ENCODE results near the gene MAGEF1.

MAGEF1 gene

DNA sequence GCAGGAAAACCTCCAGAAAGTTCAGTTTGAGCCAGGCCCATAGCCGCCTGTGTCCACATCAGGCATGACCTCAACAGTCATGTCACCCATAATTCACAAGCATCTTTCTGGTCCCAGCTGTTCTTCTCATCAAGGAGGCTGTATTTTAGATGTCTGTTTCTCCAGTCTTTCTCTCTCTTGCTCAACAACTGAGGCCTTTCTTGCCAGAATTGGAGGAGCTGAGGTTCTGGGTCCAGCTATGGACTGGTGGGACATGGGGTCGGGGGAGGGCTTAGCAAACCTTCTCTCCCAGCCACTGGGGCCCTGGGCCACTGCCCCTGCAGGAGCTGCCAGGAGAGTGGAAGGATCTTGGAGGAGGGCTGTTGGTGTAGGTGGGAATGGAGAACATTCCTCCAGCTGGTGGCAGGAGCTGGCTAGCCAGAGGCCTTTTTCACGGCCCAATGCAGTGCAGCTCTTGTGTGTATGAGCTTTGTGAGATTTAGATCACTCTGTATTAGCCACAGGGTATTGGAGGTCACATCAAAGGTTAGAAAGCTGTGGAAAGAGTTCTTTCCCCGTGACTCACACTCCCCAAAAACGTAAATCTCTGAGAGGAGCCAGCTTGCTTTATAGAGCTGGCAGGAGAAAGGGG lies 23.5 kb downstream of the MAGEF1 start:
- DNase-seq = no peak

DNA sequence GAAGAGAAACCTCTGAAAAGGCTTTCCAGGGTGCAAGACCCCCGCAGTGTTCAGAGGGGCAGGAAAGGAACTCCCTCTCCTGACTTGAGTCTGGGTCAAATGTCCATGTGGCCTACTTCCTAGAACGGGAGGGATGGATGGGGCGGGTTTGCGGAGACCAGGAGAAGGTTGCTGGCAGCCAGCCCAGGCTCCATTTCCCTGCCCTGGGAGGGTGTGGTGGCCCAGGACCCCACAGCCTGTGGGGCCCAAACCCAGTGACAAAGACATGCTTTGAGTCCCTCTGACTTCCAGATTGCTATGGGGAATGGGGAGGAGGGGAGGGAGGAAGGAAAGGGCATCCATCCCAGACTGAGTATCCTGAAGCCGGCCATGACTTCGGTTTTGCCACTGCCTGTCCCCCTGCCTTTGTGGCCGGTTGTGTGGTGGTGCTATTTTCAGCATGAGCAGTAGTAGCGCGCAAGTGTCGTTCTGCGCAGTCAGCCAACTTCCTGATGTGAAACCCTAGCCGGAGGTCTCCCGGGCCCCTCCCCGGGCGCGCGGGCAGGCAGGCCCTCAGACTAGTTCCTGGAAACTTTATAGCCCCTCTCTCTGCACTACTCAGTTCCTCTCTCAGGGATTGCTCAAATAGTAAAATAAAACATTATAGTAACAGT lies 24.4 kb downstream of the MAGEF1 start:
- no peak for DNase-seq

DNA sequence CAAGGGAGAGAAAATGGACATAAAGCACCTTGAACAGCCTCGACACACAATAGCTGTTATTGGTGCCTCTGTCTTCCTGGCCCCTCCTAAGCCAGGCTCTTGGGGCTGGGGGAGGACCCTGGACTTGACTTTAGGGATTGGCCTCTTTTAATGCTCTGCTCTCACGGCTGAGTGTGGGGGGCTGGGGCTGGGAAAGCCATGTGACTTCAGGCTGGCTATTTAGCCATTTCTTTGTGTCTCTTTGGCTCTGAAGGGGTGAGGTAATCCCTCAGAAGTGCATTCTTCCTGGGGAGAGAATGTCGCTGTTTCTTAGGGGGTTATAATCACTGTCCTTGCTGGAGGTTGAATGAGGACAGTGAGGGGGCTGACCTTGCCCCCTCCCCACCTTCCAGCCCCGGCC lies 26.2 kb downstream of the MAGEF1 start:
- DNase-seq = no peak

DNA sequence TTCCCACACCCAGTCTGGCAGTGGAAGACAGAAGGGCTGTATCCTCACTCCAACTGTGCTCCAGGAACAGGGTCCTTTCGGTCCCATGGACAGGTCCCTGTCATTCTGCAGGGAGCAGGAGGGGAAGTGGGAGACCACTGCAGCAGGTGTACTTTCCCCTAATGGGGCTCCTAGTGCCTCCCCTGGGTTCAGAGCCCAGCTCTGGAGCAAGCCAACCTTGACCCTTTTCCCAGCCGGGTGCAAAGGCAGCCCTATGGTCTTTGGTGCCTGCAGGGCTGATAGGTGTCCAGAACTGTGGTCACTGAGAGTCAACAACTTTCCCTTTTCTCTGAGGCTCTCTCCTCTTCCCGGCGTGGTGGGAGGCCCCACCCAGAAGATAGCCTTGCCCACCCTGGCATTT lies 26.8 kb downstream of the MAGEF1 start:
- no peak for DNase-seq

DNA sequence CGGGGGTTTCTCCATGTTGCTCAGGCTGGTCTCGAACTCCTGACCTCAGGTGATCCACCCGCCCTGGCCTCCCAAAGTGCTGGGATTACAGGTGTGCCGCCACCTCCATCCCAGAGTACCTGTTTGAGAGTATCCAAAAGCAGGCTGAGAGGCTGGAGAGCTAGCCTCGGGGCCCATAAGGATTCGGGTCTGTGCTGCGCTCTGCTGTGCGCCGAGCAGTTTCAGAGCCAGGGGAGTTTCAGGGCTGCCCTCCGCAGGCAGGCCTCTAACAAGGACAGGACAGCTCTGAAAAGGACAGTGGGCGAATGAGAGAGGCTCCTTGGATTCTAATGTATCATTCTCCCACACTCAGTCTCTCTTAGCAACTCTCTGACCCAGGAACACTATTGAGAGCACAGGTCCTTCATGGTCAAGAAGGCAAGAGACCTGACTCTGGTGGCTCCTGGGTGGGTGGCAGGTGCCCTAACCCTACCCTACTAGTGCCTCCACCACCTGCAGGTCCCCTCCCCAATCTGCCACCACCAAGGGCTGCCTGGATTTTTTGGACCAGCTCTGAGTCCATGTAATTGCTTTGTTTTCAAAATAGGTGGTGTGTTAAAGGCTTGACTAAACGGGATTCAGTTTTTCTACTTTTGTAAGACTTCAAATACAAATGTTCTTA lies 27.8 kb downstream of the MAGEF1 start:
- no peak for DNase-seq

DNA sequence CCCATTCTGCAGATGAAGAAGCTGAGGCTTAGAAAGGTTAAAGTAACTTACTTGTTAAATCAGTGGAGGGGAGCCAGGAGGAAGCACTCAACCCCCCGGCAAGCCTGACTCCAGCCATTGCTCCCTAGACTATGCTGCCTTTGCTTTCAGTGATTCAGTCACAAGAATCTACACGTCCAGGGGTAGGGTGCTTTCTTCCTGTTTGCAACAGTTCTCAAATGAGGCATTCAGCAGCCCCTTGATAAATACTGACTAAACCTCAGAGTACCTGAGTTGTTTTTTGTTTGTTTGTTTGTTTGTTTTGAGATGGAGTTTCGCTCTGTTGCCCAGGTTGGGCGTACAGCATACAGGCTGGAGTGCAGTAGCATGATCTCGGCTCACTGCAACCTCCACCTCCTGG lies 28.6 kb downstream of the MAGEF1 start:
- DNase-seq = no peak

DNA sequence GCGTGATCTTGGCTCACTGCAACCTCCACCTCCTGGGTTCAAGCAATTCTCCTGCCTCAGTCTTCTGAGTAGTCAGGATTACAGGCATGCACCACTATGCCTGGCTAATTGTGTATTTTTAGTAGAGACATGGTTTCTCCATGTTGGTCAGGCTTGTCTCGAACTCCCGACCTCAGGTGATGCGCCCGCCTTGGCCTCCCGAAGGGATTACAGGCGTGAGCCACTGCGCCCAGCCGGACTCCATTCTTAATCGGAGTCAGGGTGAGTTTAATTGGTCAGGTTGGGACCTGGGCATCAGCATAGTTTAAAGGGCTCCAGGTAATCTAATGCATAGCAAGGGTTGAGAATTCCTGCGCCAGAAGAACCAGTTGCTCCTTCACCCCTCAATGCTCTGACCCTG lies 29.2 kb downstream of the MAGEF1 start:
- no peak for DNase-seq

DNA sequence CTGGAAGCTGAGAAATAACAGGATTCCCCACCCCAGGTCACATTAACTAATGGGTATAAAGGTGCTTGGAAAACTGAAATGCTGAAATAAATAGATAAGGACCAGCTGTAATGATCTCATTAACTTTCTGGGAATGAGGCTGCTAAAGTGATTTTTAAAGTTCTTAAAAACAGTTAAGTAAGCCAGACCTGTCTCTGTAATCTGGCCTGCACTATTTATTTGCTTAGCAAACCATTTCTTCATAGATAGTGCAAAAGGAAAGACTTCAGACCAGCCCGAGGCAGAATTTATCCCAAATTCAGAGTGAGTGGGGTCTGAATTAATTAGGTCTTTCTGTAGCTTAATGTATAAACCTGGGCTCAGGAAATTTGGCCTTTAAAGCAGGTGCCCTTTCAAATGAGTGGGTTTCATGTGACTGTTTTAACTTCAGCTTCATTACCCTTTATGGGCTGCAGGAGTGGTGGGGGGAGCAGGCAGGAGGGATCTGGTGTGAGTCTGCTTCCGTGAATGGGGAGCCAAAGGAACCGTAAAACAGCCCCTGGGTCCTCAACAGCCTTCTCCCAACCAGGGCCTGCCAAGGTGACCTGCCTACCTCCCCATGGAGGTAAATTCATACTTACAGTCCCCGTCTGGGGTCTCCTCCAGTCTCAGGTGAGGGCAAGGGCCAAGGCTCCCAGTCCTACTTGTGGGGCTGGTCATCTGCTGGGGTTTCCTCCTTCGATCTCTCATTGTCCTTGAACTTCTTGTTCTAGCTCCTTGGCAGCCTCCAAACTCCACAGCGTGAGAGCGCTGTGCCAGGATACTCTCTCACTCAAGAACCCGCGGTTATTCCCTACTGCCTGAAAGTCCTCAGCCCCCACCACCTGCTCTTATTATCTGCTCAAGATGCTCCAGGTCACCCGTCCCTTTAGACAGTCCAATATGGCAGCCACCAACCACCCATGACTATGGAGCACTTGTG lies 31.2 kb downstream of the MAGEF1 start:
- no peak for DNase-seq

DNA sequence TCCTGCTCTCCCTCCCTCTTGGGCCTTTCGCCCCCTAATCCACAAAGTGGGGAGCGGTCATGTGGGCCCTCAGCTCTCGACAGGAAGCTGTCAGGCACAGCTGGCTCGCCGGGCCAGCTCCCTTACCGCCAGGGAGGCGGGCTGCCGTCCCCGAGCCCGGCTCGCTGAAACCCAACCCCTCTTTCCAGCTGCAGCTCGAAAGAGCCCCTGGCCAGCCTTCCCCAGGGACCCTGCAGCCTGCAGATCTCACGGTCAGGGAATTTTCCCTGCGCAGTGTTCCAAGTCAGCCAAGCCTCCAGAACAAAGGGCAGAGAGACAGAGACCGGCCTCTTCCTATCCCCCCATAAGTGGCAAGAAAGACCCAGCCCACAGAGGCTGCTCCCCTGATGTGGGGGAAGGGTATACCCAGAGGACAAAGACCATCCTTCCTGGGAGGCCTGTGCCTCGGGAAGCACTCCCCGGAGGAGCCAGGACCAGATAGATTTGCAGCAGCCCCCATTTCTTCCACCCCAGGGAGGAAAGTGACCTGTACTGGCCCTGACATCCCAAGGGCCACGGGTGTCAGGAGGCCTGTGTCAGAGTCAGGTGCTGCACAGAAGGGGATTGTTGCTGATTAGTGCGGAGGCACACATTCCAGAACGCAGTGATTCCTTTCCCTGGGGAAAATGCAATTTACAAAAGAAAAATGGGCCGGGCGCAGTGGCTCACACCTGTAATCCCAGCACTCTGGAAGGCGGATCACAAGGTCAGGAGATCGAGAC lies 32.6 kb downstream of the MAGEF1 start:
- DNase-seq = no peak

DNA sequence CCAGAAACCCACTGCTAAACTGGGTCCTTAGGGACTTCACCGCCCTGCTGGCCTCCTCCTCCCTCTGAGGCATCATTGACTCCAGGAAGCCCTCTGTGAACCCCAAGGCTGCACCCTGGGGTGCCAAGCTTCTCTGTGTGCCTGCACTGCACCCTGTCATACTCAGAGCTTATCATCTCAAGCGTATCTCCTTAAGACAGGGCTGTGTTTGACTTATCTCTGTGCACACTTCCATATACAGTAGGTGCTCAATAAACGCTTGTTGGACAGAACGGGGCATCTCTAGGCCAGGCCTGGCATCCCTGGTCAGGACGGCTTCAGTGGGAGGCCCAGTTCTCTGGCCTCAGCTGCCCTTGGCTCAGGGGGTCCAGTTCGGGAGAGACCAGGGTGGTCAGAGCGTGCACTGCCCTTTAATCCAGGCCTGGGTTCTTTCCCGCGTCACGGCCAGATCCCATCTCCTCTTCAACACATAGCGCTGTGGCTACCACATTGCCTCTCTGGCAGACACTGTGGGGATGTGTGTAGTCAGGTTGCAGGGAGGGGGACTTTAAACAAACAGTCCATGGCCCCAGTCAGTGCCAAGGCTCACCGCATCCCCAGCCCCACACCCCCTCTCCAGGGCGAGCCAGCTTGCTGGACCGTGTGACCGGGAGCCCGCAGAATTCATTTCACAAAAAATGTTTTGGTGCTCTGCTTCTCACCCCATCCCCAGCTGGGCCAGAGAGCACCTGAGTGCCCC lies 33.4 kb downstream of the MAGEF1 start:
- no peak for DNase-seq

DNA sequence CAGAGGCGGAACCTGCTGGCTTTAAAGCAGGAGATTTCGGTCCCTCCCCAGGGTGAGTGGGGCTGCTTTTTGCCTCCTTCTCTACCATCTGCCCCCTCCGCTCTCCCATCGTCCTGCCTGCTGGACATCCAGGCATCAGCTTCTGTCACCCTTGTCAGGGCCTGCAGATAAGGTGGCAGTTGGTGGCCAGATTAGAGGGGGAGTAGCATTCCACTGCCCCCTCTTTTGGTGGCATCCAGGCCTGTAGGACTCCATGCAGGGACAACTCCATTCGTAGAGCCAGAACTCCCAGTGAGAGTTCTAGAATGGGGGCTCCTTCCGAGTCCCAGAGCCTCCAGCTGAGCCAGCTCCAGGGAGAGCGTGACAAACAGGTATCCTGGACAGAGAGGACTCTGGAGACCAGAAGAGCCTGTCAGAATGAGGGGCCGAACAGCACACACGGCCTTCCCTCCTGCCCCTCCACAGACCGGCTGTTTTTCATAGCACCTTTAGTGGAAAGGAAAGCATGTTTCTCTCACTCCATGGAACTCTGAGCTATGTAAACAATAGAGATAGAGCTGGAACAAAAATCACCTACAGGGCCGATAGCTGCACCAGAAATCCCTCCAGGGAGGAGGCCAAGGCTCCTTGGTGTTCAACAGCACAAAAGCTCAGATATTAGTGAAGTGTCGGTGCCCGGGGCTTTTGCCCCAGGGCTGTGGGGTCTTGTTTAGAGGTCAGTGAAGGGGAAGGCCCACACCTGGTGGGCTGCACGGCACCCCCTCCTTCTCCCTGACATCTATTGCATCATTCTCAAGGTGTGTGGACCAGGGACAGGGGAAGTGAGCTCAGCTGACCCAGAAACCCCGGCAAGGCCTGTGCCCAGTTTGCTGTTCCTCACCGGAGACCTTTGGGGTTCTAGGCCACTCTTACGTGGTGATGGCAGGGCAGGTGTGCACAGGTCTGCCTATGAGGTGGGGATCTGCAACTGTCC lies 34.2 kb downstream of the MAGEF1 start:
- no peak for DNase-seq

DNA sequence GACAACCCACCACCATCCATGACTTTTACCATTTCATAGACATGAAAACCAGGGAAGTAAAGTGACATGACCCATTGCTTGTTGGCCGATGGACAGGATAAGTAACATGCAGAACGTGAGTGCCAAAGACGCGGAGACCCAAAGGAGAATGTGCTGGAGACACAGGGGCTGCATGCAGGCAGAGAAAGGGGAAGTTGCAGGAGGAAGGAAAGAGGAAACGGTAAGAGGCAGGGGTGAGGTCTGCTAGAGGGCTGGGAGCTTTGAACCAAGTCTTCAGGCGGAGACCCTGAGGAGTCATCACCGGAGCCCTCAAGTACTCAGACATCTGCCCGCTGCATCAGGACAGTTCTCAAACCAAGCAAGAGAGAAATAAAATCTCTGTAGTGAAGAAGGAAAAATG lies 34.9 kb downstream of the MAGEF1 start:
- DNase-seq = no peak

DNA sequence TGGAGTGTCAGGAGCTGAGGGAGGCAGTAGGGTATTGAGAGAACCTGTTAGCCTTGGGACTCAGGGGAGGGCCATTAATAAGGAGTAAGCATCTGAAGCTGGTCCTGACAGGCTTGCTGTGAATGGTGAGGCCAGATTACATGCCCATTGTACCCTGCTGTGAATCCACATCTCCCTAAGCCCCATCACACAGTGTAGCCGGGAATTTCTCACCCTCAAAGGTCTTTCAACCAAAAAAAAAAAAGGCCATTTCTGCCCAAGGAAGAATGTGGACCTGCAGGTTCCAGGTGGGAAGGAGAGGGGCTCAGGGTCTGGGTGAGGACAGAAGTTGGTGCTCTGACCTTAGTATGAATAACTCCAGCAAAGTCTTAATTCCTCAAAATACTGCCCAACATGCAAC lies 37.2 kb downstream of the MAGEF1 start:
- DNase-seq = no peak

DNA sequence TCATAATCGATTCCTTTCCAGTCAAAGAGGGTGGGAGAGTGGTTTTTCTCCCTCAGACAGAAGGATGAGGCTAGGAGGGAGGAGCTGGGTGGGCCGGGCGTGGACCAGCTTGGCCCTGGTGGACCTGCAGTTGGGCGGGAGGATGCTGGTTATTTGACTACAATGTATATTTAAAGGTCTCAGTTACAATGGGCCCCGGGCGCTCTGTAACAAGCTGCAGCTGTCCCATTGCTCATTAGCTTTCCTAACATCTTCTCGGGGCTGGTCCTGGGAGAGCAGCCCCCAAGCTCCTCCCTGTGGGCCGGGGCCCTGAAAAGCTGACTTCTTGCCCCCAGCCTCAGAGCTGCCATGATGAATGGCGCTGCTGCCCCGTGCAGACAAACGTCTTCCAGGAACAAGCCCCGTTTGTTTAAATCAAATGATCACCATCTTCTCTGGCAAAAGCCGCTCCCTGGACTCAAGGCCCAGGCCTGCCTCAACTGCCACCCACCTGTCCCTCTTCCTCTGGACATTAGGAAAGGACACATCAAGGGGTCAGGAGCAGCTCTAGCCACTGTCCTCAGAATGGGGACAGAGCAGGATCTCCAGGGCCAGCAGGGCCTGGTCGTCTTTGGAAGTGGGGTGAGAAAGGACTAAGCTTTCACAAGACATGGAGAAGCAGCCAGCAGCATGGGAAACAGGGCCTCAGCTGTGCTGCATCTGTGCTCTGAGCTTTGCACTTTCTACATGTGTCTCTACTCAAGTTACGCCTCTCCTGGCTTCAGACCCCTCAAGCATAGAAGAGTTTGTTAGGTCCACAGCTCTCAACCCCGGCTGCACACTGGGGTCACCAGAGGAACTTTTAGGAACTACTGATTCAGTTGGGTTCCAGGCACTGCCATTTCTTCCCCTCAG lies 38.6 kb downstream of the MAGEF1 start:
- no peak for DNase-seq

DNA sequence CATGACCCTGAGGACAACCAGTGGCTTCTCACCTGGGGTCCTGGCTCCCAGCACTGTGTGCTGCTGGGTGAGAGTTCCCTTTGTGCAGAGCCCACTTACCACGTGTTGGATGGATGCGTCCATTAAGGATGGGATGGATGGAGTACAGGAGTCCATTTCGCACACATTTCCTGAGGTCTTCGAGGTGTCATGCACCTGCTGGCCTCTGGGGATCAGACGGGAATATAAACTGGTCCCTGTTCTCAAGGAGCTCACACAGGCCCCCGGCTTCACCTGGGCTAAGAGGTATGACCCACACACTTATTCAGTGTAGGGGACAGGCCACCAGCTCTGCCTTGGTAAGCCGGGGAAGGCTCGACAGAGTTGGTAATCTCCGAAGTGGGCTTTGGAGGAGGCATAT lies 39.5 kb downstream of the MAGEF1 start:
- DNase-seq = no peak

DNA sequence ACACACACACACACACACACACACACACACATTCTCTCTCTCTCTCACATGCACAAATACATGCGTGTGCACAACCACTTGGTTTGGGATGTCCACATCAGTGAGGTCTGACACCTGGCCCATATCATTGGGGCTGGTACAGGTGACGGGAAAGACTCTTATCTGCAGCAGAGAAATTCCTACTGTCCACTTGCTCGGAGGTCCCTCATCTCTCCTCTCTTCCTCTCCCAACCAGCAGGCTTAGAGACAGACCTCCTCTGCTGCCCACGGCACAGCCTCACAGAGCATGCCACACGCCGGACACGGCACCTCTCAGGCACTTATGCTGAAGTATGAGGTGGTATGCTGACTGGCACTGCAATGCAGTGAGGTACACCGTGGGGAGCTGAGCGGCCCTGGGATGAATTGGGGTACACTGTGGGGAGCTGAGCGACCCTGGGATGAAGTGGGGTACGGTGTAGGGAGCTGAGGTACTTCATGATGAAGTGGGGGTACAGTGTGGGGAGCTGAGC lies 41.7 kb downstream of the MAGEF1 start:
- DNase-seq = no peak

DNA sequence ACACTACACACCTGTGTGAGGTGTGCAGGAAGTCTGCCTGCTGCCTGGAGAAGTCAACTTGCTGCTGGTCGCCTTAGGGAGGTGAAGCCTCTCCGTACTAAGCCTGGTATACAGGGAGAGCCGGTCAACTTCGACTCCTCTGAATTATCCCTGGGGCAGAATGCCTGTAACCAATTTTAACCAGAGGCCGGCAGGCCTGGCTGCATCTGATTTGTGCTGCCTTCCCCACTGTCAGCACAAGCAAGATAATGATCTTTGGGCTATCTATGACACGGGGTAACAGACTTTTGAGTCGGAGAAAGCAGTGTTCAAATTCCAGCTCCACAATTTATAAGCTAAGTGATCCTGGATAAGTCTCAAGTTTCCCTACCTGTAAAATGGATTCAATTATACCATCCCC lies 42.3 kb downstream of the MAGEF1 start:
- no peak for DNase-seq

DNA sequence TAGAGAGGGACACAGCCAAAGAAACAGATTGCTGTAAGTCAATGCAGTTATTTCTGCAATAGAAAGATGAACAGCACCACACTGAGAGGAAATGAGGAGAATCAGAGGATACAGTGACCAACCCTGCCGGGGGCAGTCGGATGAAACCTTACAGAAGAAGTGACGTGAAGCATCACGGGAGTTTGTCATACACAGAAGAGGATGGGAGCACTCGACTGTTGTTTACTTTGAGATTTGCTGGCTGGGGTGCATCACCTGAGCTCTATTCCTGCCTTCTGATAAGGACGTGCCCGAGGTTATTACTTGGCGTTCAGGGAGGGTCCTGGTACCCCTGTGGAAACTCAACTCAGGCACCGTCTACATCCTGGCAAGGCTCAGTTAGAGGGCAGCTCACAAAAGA lies 45.4 kb downstream of the MAGEF1 start:
- DNase-seq = no peak

DNA sequence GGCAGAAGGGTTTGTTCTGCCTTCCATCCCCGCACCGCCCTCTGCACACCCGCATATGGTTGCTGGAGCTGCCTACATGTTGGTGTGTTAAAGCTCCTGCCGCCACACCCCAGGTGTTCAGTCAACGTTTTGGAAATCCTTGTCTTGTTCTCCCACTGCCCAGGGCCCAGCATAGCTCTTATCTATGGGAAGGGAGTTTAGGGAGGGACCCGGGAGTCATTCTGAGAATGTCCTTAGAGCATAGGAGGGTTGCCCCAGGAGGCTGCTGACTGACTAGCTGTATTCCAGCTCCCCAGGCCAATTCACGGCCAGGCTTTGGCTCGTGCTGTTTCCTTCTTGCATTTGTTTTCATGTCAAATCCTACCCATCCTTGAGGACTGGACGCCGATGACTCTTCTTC lies 46.8 kb downstream of the MAGEF1 start:
- DNase-seq = no peak
